K562 (cell line): ENCODE measurements around the gene GGCT. TPM values are rescaled to one million over a fixed set of nuclear protein-coding genes. Genes with fewer than 3 reads are reported as not detected.
A peak's percentile ranks its signal among the peaks of the same experiment; 100 is the strongest.

Experiments used
- ATF6 ChIP-seq: sonication (generic); formaldehyde crosslinking; IDR thresholded peaks from 2 replicates; pipeline ENCODE4 v1.4.0; 2020; ENCODE audit warnings: mild to moderate bottlenecking, missing genetic modification reagents
- BCOR ChIP-seq: fragments of 450-650 bp; IDR thresholded peaks from 2 replicates; pipeline ENCODE4 v1.6.1; 2016
- DACH1 ChIP-seq: fragments of 450-650 bp; IDR thresholded peaks from 2 replicates; pipeline ENCODE4 v1.6.1; 2018; ENCODE audit not compliant: partially characterized antibody
- ETS2 ChIP-seq: IDR thresholded peaks from 2 replicates; pipeline ENCODE4 v1.6.1; 2016; ENCODE audit warnings: borderline replicate concordance, missing genetic modification characterization, mild to moderate bottlenecking, moderate library complexity, missing compliant biosample characterization; ENCODE audit not compliant: poor library complexity, severe bottlenecking
- FOXJ3 ChIP-seq: sonication (generic); formaldehyde crosslinking; IDR thresholded peaks from 2 replicates; pipeline ENCODE4 v1.4.0; 2020; ENCODE audit warnings: mild to moderate bottlenecking, missing genetic modification reagents
- GTF2A2 ChIP-seq: IDR thresholded peaks from 2 replicates; pipeline ENCODE4 v1.6.1; 2016; ENCODE audit warnings: mild to moderate bottlenecking, missing genetic modification characterization, missing compliant biosample characterization
- MLLT1 ChIP-seq, 2 experiments: fragments of 450-650 bp; IDR thresholded peaks; 2 replicates each; pipeline ENCODE4 v1.6.1; 2016
- NELFE ChIP-seq: IDR thresholded peaks from 2 replicates; pipeline ENCODE4 v1.6.1; 2011; ENCODE audit warnings: mild to moderate bottlenecking; ENCODE audit not compliant: insufficient read depth, insufficient read length
- NFIX ChIP-seq: fragments of 250-450 bp; sonication (Bioruptor Pico); IDR thresholded peaks from 2 replicates; pipeline ENCODE4 v1.4.0; 2020; ENCODE audit warnings: low read depth, mild to moderate bottlenecking, moderate library complexity
- NR2C1 ChIP-seq, 2 experiments: fragments of 450-650 bp; IDR thresholded peaks; 2 replicates each; pipeline ENCODE4 v1.6.1; 2017; ENCODE audit warnings: mild to moderate bottlenecking in 2 of 2, antibody characterized with exemption in 1 of 2, inconsistent platforms in 1 of 2, missing compliant biosample characterization in 1 of 2, missing genetic modification characterization in 1 of 2
- RB1 ChIP-seq: fragments of 450-650 bp; IDR thresholded peaks from 2 replicates; pipeline ENCODE4 v1.6.1; 2017; ENCODE audit warnings: low read depth, mild to moderate bottlenecking
- RBM22 ChIP-seq: fragments of 200-400 bp; formaldehyde crosslinking; IDR thresholded peaks from 2 replicates; pipeline ENCODE4 v1.6.1; 2018; ENCODE audit warnings: low read length, low read depth; ENCODE audit not compliant: poor library complexity, severe bottlenecking
- RHOXF2B ChIP-seq: fragments of 250-450 bp; sonication (Bioruptor Pico); conservative IDR thresholded peaks from 2 replicates; pipeline ENCODE4 v1.5.1; 2021
- SIX5 ChIP-seq, 2 experiments: IDR thresholded peaks; 2 replicates each; pipeline ENCODE4 v1.6.1; 2011; ENCODE audit warnings: low read length in 2 of 2, borderline replicate concordance in 1 of 2, low read depth in 1 of 2, mild to moderate bottlenecking in 1 of 2, moderate library complexity in 1 of 2; ENCODE audit not compliant: insufficient read depth in 1 of 2
- SMAD4 ChIP-seq: fragments of 250-450 bp; sonication (Bioruptor Pico); conservative IDR thresholded peaks from 2 replicates; pipeline ENCODE4 v1.8.0; 2021; ENCODE audit warnings: inconsistent platforms, mild to moderate bottlenecking, moderate library complexity
- ZBTB9 ChIP-seq: fragments of 450-650 bp; formaldehyde crosslinking; IDR thresholded peaks from 2 replicates; pipeline ENCODE4 v1.4.0; 2020; ENCODE audit warnings: mild to moderate bottlenecking, moderate library complexity
- ZNF277 ChIP-seq: fragments of 250-450 bp; sonication (Bioruptor Pico); IDR thresholded peaks from 2 replicates; pipeline ENCODE4 v1.8.0; 2022; ENCODE audit warnings: inconsistent platforms, mild to moderate bottlenecking, moderate library complexity, borderline replicate concordance
- ZNF398 ChIP-seq: fragments of 250-450 bp; sonication (Bioruptor Pico); IDR thresholded peaks from 2 replicates; pipeline ENCODE4 v1.8.0; 2021; ENCODE audit warnings: moderate library complexity, mild to moderate bottlenecking, inconsistent platforms
- polyA plus RNA-seq, 8 experiments: library from polyadenylated mRNA; depleted of rRNA in 4 of 8; stranded (reverse) in 5 of 8; unstranded in 3 of 8; fragments of >200 nt; fragmentation: Nextera tagmentation in 2 of 8; fragmentation: Illumina TruSeq in 1 of 8; extraction: Ambion mirVana in 2 of 8; extraction: Trizol in 1 of 8; gene quantifications; 2 replicates each; pipeline versions ENCODE4 v1.2.1 to v1.2.3, GENCODE V29; 2011 to 2014; ENCODE audit warnings: inconsistent platforms in 1 of 8, missing spikeins in 1 of 8
- total RNA-seq, 7 experiments: library from RNA; depleted of rRNA in 6 of 7; stranded (reverse); fragments of >200 nt in 6 of 7; fragmentation: Illumina TruSeq in 2 of 7; extraction: Trizol in 2 of 7; gene quantifications; 2 replicates each; pipeline versions ENCODE4 v1.2.1 to v1.2.3, GENCODE V29; 2011 to 2021; ENCODE audit warnings: low replicate concordance in 1 of 7

The GGCT gene
- total and polyA plus RNA-seq, 9 of the 15 experiments (the other 6 are each of a cell fraction or from before 2014, with no cell fraction given): 79.0 to 349 (median 136) TPM

- 0 out of 2 replicates have a peak, but pooled peaks have one; percentile 38 for TF ChIP-seq ATF6 (CRISPR knock-in tag)
- TF ChIP-seq RBM22: no peak
- TF ChIP-seq NELFE: no peak
- peak; percentile 73 for TF ChIP-seq BCOR
- no peak for TF ChIP-seq ETS2 (tag)
- peak; percentile 89 for TF ChIP-seq RB1
- TF ChIP-seq NFIX: no peak
- TF ChIP-seq SIX5 (IDR thresholded peaks at IDR 0.05; ENCODE audit: borderline replicate concordance in 1 of 2, insufficient read depth in 1 of 2, low read depth in 1 of 2, low read length in 2 of 2): no peak
- TF ChIP-seq MLLT1 (IDR thresholded peaks at IDR 0.05): no peak
- TF ChIP-seq GTF2A2 (tag): no peak
- TF ChIP-seq NR2C1 (IDR thresholded peaks at IDR 0.05): no peak
- no peak for TF ChIP-seq NR2C1 (tag; IDR thresholded peaks at IDR 0.05)
- no peak for TF ChIP-seq DACH1
- TF ChIP-seq RHOXF2B: no peak
- peak; percentile 75; the same call in 1 of the 2 replicates for TF ChIP-seq SMAD4 (CRISPR knock-in tag)
- TF ChIP-seq ZNF277 (CRISPR knock-in tag): no peak
- TF ChIP-seq ZBTB9 (CRISPR knock-in tag): peak; percentile 63; the same call in 1 of the 2 replicates
- TF ChIP-seq FOXJ3 (CRISPR knock-in tag): no peak
- no peak for TF ChIP-seq ZNF398 (CRISPR knock-in tag)
Observed at GRCh38 chr7:30478349-30479201, 26.1 kb downstream of the GGCT start, which contains the start of gene NOD1 (continued).
